ENCODE data around the gene WDR93. TPM values are rescaled to one million over a fixed set of nuclear protein-coding genes. Genes with fewer than 3 reads are reported as not detected.
A peak's percentile ranks its signal among the peaks of the same experiment; 100 is the strongest.
"Not testable (repeated sequence)": the region's sequence is repeated elsewhere in the genome, so short reads cannot be mapped to it uniquely, and the experiment has no call there.

Gene WDR93
- total RNA-seq, 1 experiment from 2014 or later, result 0.48 TPM

- DNase-seq (ENCODE audit: low read depth), result no peak
Measured at GRCh38 chr15:89769366-89769765, 78.8 kb downstream of the WDR93 start.

- peak; percentile 51 for DNase-seq (ENCODE audit: low read depth)
Measured at GRCh38 chr15:89770041-89770440, 79.4 kb downstream of the WDR93 start.

- DNase-seq (ENCODE audit: low read depth), result no peak
Measured at GRCh38 chr15:89772932-89773583, 82.4 kb downstream of the WDR93 start.

GRCh38 chr15:89774492-89774891 is 83.9 kb downstream of the WDR93 start:
- no peak for DNase-seq (ENCODE audit: low read depth)

- DNase-seq (ENCODE audit: low read depth), result no peak
Measured at GRCh38 chr15:89775815-89776214, 85.2 kb downstream of the WDR93 start.

- DNase-seq (ENCODE audit: low read depth), result peak; percentile 75
Measured at GRCh38 chr15:89776274-89777072, 85.9 kb downstream of the WDR93 start, which contains the start of gene MESP2. Gene MESP2, plus strand, starts transcription at chr15:89776332. Its CDS starts 26 bp downstream, at chr15:89776358.

- DNase-seq (ENCODE audit: low read depth), result no peak
Measured at GRCh38 chr15:89777073-89777751, 86.6 kb downstream of the WDR93 start.

GRCh38 chr15:89777782-89778380 is 87.3 kb downstream of the WDR93 start:
- DNase-seq (ENCODE audit: low read depth), result no peak

- no peak for DNase-seq (ENCODE audit: low read depth)
Measured at GRCh38 chr15:89778861-89779260, 88.2 kb downstream of the WDR93 start.

- DNase-seq (ENCODE audit: low read depth), result no peak
Measured at GRCh38 chr15:89780601-89781000, 90.0 kb downstream of the WDR93 start.

GRCh38 chr15:89781055-89781454 is 90.4 kb downstream of the WDR93 start:
- peak; percentile 44 for DNase-seq (ENCODE audit: low read depth)

- peak; percentile 68 for DNase-seq (ENCODE audit: low read depth)
Measured at GRCh38 chr15:89781891-89782618, 91.4 kb downstream of the WDR93 start.

GRCh38 chr15:89782619-89782950 is 92.0 kb downstream of the WDR93 start:
- DNase-seq (ENCODE audit: low read depth), result not testable (repeated sequence)

- peak; percentile 38 for DNase-seq (ENCODE audit: low read depth)
Measured at GRCh38 chr15:89783111-89783860, 92.7 kb downstream of the WDR93 start.

- no peak for DNase-seq (ENCODE audit: low read depth)
Measured at GRCh38 chr15:89783861-89784685, 93.5 kb downstream of the WDR93 start.

- no peak for DNase-seq (ENCODE audit: low read depth)
Measured at GRCh38 chr15:89784686-89784960, 94.0 kb downstream of the WDR93 start.

GRCh38 chr15:89785064-89785773 is 94.6 kb downstream of the WDR93 start:
- DNase-seq (ENCODE audit: low read depth), result no peak

GRCh38 chr15:89785774-89786140 is 95.1 kb downstream of the WDR93 start:
- DNase-seq (ENCODE audit: low read depth), result no peak

- no peak for DNase-seq (ENCODE audit: low read depth)
Measured at GRCh38 chr15:89787944-89788343, 97.3 kb downstream of the WDR93 start.

- not testable (repeated sequence) for DNase-seq (ENCODE audit: low read depth)
Measured at GRCh38 chr15:89788585-89788984, 98.0 kb downstream of the WDR93 start.
